B cell (primary cell): ENCODE data around the gene VPS26C.

Source experiments
- CTCF ChIP-seq: fragments of 200-600 bp; IDR thresholded peaks from one replicate; pipeline ENCODE4 v1.8.0; 2022; ENCODE audit warnings: antibody characterized with exemption, mild to moderate bottlenecking
- EZH2 ChIP-seq: IDR thresholded peaks from 2 replicates; pipeline ENCODE4 v1.6.1; 2012; ENCODE audit warnings: borderline replicate concordance, low read depth, mild to moderate bottlenecking, moderate library complexity, low read length; ENCODE audit not compliant: insufficient read depth, poor library complexity, severe bottlenecking

GRCh38 chr21:37264808-37265207 lies 2.3 kb downstream of the VPS26C start:
- TF ChIP-seq EZH2: no peak
- no peak for TF ChIP-seq CTCF
